Activated naive CD4-positive, alpha-beta T cell treated with anti-CD3 and anti-CD28 coated beads, Interleukin-2, amount 50 U/mL, for 24 hours (primary cell): ENCODE measurements around the gene FARS2.

ENCODE experiments used
- H3K27ac Mint-ChIP-seq: one replicate; pipeline ENCODE4 v1.8.0; 2021; ENCODE audit warnings: mild to moderate bottlenecking, mixed read lengths
- H3K27me3 Mint-ChIP-seq: one replicate; pipeline ENCODE4 v1.8.0; 2021; ENCODE audit warnings: mixed read lengths
- H3K36me3 Mint-ChIP-seq: one replicate; pipeline ENCODE4 v1.8.0; 2021; ENCODE audit warnings: mixed read lengths
- H3K4me1 Mint-ChIP-seq: one replicate; pipeline ENCODE4 v1.8.0; 2021; ENCODE audit warnings: mixed read lengths
- H3K4me3 Mint-ChIP-seq: one replicate; pipeline ENCODE4 v1.8.0; 2021; ENCODE audit warnings: mild to moderate bottlenecking, mixed read lengths
- H3K9me3 Mint-ChIP-seq: one replicate; pipeline ENCODE4 v1.8.0; 2021; ENCODE audit warnings: mixed read lengths

The FARS2 gene

DNA sequence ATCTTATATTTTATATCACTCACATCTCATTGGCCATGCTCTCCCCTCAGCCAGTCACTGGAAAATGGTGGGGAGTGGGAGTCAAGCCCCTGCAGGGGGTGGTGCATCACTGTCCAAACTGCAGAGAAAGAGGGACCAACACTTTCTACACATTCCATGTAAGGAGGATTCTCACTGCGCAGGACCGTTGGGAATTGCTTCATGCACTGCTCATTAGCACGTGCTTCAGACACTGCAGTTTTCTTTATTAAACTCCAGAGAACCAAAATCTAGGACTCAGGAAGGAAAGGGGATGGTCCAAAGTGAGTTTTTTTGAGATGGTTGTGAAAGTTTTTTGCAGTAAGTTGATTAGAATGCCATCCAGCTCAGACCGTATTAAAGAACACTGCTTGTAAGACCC lies 269.8 kb downstream of the FARS2 start:
- no peaks in the 10 kb centered on the region for H3K9me3 Mint-ChIP-seq
- no peak overlapping the region for H3K27ac Mint-ChIP-seq
- H3K4me3 Mint-ChIP-seq: no peak overlapping the region
- H3K4me1 Mint-ChIP-seq: peaks cover 4% of the 10 kb centered on the region
- H3K27me3 Mint-ChIP-seq: no peaks in the 10 kb centered on the region
- peaks cover 21% of the 10 kb centered on the region for H3K36me3 Mint-ChIP-seq

DNA sequence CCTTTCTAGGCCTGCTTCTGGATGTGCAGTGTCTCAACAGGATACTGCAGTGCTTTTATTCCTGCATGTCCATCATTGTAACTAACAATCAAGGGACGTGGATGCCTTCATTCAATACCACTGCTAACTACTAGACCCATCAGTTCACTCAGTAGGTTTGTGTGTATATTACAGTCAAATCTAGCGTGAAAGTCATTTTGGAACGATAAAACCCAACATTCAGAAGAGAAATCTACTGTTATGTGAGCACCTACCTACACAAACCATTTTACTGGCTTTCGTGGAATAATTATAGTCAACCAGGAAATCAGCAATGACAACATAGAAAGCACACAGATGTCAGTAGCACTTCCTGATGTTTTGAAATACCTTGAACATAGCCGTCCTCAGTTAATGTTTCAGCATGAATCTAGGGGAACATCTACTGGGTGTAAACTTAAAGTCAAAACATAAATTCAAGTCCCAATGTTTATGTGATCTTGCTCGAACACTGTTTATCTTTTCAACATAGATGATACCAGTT lies 270.6 kb downstream of the FARS2 start:
- Mint-ChIP-seq H3K36me3 (peaks cover 16% of the 10 kb centered on the region), H3K27me3 (no peaks in the 10 kb centered on the region), H3K4me3 (no peak overlapping the region)

DNA sequence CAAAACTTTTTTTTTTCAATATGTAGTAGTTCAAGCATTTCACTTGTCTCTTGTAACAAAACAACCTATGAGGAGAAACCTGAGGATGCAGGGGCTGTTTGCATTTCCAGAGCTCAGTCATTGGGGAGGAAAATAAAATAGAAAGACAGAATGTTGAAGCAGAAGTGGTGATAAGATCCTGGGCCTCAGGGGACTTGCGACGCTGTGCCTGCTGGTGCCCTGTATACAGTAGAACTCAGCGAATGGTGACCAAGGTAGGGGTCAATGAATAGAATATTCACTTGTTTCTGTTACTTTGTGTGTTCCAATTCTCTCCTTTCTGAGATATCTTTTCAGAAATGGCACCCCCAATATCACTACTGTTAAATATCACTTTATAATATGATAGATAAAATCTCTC lies 271.6 kb downstream of the FARS2 start:
- H3K9me3 Mint-ChIP-seq: no peaks in the 10 kb centered on the region
- H3K4me1 Mint-ChIP-seq: peaks cover 4% of the 10 kb centered on the region
- no peak overlapping the region for H3K27ac Mint-ChIP-seq
- H3K4me3 Mint-ChIP-seq: no peak overlapping the region
- H3K36me3 Mint-ChIP-seq: peaks cover 17% of the 10 kb centered on the region
- H3K27me3 Mint-ChIP-seq: no peaks in the 10 kb centered on the region

More for the DNA sequence above, 270.6 kb downstream of the FARS2 start:
- Mint-ChIP-seq H3K27ac (no peak overlapping the region), H3K9me3 (no peaks in the 10 kb centered on the region), H3K4me1 (peaks cover 4% of the 10 kb centered on the region)

DNA sequence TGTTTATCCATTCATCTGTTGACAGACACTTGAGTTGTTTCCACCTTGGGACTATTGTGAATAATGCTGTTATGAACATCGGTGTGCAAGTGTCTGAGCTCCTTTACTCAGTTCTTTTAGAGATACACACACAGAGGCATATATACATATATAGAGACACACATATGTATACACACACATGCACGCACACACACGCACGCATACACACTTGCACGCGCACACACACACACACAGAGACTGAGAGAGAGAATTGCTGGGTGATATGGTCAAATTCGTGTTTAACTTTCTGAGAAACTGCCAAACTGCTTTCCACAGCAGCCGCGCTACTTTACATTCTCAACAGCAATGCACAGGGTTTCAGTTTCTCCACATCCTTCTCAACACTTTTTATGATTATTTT lies 273.3 kb downstream of the FARS2 start:
- Mint-ChIP-seq H3K9me3 (no peaks in the 10 kb centered on the region), H3K4me1 (peaks cover 4% of the 10 kb centered on the region), H3K4me3 (no peak overlapping the region), H3K27me3 (no peaks in the 10 kb centered on the region), H3K36me3 (peaks cover 19% of the 10 kb centered on the region), H3K27ac (no peak overlapping the region)

DNA sequence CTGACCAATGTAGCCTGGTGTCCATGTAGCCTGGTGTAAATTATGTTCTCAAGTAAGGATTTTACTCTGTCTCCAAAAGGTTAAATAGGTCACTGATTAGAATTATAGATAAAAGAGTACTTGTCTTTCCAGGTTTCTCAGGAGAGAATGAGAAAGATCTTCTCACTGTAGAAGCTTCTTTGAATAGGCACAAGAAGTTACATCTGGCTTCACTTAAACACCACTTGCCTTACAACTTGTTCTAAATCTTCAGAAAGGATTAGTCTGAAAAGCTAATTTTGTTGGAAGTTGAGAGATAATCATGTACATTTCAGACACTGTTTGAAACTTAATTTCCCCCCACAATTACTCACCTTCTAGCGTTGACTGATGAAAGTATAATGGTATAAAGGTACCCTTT lies 275.3 kb downstream of the FARS2 start:
- no peak overlapping the region for H3K27ac Mint-ChIP-seq
- no peaks in the 10 kb centered on the region for H3K9me3 Mint-ChIP-seq
- H3K27me3 Mint-ChIP-seq: no peaks in the 10 kb centered on the region
- no peak overlapping the region for H3K4me3 Mint-ChIP-seq
- peaks cover 24% of the 10 kb centered on the region for H3K36me3 Mint-ChIP-seq
- peaks cover 8% of the 10 kb centered on the region for H3K4me1 Mint-ChIP-seq

DNA sequence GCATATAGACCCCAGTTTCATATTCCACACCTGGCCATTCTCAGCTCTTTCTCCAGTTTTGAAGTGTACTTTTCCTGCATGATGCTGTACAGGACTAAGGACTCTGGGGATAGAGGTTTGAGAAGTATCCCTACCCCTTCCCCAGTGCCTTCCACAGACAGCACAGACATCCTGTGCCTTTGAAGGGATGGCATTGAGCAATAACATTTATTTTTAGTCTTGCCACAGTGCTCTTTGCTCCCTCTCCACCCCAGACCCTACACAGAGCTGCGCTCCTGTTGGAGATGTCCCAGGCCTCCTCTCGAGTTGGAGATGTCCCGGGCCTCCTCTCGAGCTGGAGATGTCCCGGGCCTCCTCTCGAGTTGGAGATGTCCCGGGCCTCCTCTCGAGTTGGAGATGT lies 275.8 kb downstream of the FARS2 start:
- Mint-ChIP-seq H3K4me1 (peaks cover 7% of the 10 kb centered on the region), H3K4me3 (no peak overlapping the region), H3K36me3 (peaks cover 24% of the 10 kb centered on the region), H3K27me3 (no peaks in the 10 kb centered on the region), H3K9me3 (no peaks in the 10 kb centered on the region), H3K27ac (no peak overlapping the region)

DNA sequence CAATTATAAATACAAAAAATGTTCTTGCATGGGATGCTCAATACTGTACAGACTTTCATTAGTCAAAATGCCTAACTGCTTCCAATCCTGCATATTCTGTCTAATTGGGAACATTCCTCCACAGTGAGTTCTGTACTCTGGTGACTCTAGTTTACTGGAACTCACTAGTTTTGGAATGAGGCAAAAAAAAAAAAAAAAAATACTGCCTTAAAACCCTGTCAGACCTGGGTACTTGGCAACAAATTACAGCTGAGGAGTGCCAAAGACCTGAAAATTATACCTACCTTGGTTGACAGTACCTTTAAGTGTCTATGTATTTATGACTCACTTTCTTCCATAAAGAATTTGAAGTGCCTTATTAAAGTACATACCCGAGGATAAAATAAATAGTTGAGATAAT lies 276.7 kb downstream of the FARS2 start:
- H3K4me1 Mint-ChIP-seq: peaks cover 7% of the 10 kb centered on the region
- no peaks in the 10 kb centered on the region for H3K27me3 Mint-ChIP-seq
- H3K36me3 Mint-ChIP-seq: peaks cover 24% of the 10 kb centered on the region
- no peak overlapping the region for H3K4me3 Mint-ChIP-seq
- H3K9me3 Mint-ChIP-seq: no peaks in the 10 kb centered on the region
- H3K27ac Mint-ChIP-seq: no peak overlapping the region

DNA sequence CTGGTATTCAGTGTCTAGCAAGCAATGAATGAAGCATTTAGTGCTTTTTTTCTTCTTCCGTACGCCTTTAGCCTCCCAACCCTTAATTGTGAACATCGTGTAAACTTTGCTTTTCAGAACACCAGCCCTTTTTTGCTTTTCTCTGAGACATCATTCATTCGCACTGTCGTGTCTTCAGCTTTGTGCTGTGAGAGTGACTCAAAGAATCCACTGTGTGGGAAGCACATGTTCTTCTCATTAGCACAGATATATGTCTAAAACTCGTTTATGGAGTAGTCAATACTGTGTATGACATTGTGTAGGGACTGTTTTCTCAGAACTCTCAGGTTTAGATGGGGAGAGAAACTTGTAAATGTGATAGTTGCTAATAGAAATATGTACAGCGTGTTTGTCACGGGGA lies 279.1 kb downstream of the FARS2 start:
- H3K36me3 Mint-ChIP-seq: peaks cover 24% of the 10 kb centered on the region
- no peaks in the 10 kb centered on the region for H3K27me3 Mint-ChIP-seq

DNA sequence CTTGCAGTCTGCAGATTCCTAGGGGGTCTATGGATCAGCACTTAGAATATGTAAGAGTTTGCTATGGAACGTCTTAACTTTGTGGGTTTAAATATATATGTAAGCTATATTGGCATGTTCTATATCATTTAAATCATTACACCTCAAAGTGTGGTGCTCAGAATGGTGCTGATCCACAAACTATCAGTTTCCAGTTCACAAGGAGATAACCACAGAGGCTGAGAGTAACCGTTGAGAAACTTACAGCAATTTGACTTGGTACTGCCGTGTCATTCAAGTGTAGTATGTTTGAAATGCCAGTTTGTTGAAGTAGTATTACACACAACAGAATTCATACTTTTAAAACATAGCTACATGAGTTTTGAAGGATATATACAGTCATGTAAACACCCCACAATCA lies 279.7 kb downstream of the FARS2 start:
- Mint-ChIP-seq H3K27ac (no peak overlapping the region), H3K4me1 (peaks cover 7% of the 10 kb centered on the region), H3K4me3 (no peak overlapping the region), H3K36me3 (peaks cover 28% of the 10 kb centered on the region), H3K27me3 (no peaks in the 10 kb centered on the region), H3K9me3 (no peaks in the 10 kb centered on the region)

More for the DNA sequence above, 279.1 kb downstream of the FARS2 start:
- H3K27ac Mint-ChIP-seq: no peak overlapping the region
- H3K4me3 Mint-ChIP-seq: no peak overlapping the region
- H3K9me3 Mint-ChIP-seq: no peaks in the 10 kb centered on the region
- H3K4me1 Mint-ChIP-seq: peaks cover 7% of the 10 kb centered on the region

DNA sequence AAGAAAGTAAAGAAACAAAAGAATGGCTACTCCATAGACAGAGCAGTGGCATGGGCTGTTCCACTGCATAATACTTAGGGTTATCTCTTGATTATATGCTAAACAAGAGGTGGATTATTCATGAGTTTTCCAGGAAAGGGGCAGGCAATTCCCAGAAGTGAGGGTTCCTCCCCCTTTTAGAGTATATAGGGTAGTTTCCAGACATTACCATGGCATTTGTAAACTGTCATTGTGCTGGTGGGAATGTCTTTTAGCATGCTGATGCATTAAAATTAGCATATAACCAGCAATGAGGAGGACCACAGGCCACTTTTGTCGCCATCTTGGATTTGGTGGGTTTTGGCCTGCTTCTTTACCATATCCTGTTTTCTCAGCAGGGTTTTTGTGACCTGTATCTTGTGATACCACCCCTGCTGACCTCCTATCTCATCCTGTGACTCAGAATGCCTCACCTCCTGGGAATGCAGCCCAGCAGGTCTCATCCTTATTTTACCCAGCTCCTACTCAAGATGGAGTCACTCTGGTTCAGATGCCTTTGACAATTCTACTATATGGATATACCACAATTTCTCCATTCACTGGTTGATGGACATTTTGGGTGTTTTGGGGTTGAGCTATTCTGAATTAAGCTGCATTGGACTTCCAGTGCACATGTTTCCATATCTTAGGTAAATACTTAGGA lies 280.6 kb downstream of the FARS2 start:
- Mint-ChIP-seq H3K4me3 (no peak overlapping the region), H3K4me1 (peaks cover 7% of the 10 kb centered on the region), H3K27ac (no peak overlapping the region), H3K9me3 (no peaks in the 10 kb centered on the region), H3K27me3 (no peaks in the 10 kb centered on the region), H3K36me3 (peaks cover 32% of the 10 kb centered on the region)

DNA sequence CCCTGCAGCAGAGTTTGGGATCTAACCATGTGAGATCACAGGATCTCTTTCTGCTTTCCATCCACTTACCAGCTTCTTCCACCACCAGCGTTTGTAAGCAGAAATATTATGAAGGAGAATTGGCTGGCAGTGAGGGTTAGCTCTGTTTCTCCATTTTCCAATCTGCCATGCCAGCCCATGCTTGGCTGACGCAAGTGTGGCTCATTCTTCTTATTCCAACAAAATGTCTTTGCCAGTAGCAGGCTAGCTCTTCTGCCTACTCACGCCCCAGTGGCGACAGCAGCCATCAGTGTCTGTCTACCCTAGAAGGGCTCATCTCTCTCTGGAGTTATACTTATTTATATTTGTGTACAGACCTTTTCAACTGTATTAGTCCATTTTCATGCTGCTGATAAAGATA lies 286.2 kb downstream of the FARS2 start:
- no peak overlapping the region for H3K27ac Mint-ChIP-seq

DNA sequence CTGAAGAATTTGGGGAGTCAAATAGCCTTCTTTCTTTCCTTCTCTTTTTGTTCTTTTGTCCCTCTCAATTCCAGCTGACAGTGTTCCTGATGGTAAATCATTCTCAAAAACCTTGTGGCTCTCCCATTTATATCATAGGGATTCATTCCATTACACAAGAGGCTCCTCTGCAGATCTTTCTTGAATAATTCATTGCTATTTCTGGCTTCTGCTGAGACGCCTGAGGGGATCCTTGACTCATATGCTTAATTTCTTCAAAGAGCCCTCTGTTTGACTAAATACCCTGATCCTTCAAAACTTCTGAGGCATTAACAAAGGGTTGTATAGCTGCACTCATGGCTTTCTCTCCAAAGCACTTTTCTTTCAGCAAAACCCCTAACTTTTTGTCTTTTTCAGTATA lies 289.3 kb downstream of the FARS2 start:
- H3K36me3 Mint-ChIP-seq: peaks cover 46% of the 10 kb centered on the region
- no peaks in the 10 kb centered on the region for H3K4me1 Mint-ChIP-seq
- H3K27ac Mint-ChIP-seq: no peak overlapping the region
- H3K9me3 Mint-ChIP-seq: peaks cover 17% of the 10 kb centered on the region
- H3K4me3 Mint-ChIP-seq: no peak overlapping the region
- H3K27me3 Mint-ChIP-seq: no peaks in the 10 kb centered on the region

More for the DNA sequence above, 286.2 kb downstream of the FARS2 start:
- H3K4me3 Mint-ChIP-seq: no peak overlapping the region
- no peaks in the 10 kb centered on the region for H3K27me3 Mint-ChIP-seq
- no peaks in the 10 kb centered on the region for H3K4me1 Mint-ChIP-seq
- peaks cover 49% of the 10 kb centered on the region for H3K36me3 Mint-ChIP-seq
- peaks cover 17% of the 10 kb centered on the region for H3K9me3 Mint-ChIP-seq

DNA sequence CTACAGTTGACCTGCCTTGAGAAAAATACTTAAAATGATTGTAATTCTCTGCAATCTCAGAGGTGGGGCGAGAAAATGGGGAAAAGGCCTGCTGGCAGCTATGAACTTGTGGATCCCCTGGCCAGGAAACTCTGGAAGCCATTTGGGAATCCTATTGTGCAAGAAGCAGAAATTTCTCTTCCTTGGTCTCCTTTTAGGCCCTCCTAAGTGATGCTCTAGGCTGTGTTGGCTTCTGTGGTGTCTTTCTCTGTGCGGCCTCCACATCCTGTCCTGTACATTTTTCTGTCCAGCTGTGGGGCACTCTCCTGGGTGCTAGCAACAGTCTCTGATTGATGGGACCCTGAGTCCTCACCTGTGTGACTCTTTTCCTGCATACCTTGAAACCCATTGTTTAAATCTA lies 290.9 kb downstream of the FARS2 start:
- H3K4me3 Mint-ChIP-seq: no peak overlapping the region
- H3K9me3 Mint-ChIP-seq: peaks cover 17% of the 10 kb centered on the region
- no peaks in the 10 kb centered on the region for H3K27me3 Mint-ChIP-seq
- peaks cover 39% of the 10 kb centered on the region for H3K36me3 Mint-ChIP-seq
- no peaks in the 10 kb centered on the region for H3K4me1 Mint-ChIP-seq
- H3K27ac Mint-ChIP-seq: no peak overlapping the region

DNA sequence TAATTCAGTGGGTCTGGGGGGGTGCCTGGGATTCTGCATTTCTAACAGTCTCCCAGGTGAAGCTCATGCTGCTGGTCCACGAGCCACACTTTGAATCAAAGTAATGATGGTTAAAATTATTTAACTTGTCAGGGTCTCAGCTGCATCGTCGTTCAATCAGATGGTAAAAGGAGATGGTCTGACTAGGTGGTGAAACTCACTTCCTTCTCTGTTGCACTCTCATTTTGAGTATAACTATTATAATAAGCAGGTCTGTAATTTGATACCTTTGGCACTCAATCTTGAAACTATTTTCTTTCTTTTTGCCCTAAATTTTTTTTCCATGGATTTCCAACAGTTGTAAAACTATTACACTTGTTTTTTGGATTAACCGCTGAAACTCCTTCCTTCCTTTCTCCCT lies 292.5 kb downstream of the FARS2 start:
- Mint-ChIP-seq H3K27me3 (no peaks in the 10 kb centered on the region), H3K27ac (no peak overlapping the region), H3K4me1 (peaks cover 3% of the 10 kb centered on the region)

DNA sequence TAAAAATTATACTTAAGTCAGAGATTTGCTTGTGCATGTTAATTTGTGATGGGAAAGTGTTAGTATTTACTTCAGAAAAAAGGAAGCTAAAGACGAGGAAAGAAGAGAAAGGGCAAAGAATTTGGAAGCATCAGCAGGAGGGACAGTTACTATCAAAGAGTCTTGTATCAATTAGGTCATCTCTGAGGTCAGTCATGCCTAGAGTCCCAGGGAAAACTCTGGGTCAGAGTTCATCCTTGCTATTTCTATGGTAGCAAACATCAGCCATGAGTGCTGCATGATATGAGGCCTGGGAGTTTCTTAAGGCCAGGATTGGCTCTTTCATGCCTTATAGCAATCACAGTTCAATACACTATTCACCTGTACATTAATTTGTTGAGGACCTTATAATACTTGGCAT lies 292.9 kb downstream of the FARS2 start:
- no peak overlapping the region for H3K27ac Mint-ChIP-seq
- H3K27me3 Mint-ChIP-seq: no peaks in the 10 kb centered on the region
- H3K36me3 Mint-ChIP-seq: peaks cover 30% of the 10 kb centered on the region
- no peak overlapping the region for H3K4me3 Mint-ChIP-seq
- peaks cover 16% of the 10 kb centered on the region for H3K9me3 Mint-ChIP-seq
- H3K4me1 Mint-ChIP-seq: peaks cover 4% of the 10 kb centered on the region

More for the DNA sequence above, 292.5 kb downstream of the FARS2 start:
- Mint-ChIP-seq H3K9me3 (peaks cover 17% of the 10 kb centered on the region), H3K36me3 (peaks cover 30% of the 10 kb centered on the region), H3K4me3 (no peak overlapping the region)

DNA sequence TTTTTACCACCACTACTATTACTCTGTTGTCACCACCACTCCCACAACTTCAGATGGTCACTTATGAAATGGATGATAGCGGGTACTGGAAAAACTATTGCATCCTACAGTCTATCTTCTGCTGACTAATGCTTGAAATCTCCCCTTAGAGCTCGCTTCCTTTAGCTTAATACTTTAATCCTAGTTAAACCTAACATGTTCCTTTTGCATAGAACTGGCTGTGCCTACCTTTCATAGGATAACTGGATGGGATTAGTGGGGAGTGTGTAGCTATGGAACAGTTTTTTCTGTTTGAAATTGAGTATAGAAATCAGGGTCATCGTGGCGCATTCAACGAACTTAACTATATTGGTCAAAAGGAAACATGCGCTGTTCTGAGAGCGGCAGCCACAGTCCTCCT lies 294.7 kb downstream of the FARS2 start:
- Mint-ChIP-seq H3K4me3 (no peak overlapping the region), H3K36me3 (peaks cover 22% of the 10 kb centered on the region), H3K27ac (no peak overlapping the region), H3K4me1 (peaks cover 12% of the 10 kb centered on the region), H3K9me3 (peaks cover 4% of the 10 kb centered on the region), H3K27me3 (no peaks in the 10 kb centered on the region)

DNA sequence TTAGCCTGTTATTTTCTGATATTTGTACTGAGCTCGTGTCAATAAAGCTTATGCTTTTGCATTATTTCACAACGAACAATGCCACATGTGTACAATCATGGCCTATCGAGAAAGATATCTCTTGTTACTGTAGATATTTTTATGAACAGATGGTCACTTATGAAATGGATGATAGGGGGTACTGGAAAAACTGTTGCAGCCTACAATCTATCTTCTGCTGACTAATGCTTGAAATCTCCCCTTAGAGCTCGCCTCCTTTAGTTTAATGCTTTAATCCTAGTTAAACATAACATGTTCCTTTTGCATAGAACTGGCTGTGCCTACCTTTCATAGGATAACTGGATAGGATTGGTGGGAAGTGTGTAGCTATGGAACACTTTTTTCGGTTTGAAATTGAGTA lies 296.2 kb downstream of the FARS2 start:
- peaks cover 4% of the 10 kb centered on the region for H3K9me3 Mint-ChIP-seq
- peaks cover 16% of the 10 kb centered on the region for H3K36me3 Mint-ChIP-seq
- no peak overlapping the region for H3K27ac Mint-ChIP-seq
- H3K4me1 Mint-ChIP-seq: peaks cover 22% of the 10 kb centered on the region
- H3K4me3 Mint-ChIP-seq: no peak overlapping the region
- H3K27me3 Mint-ChIP-seq: no peaks in the 10 kb centered on the region
